Stomach smooth muscle (tissue), 2 donors: Measurements from ENCODE around the gene BNC2.

Experiments used
- H3K27ac ChIP-seq: one replicate; pipeline ENCODE4 v1.7.0; 2013; ENCODE audit warnings: mild to moderate bottlenecking, low read length, inconsistent platforms
- H3K27me3 ChIP-seq, 2 donors: one replicate each; pipeline ENCODE4 v1.7.0; 2013; ENCODE audit warnings: low read length in 2 of 2; ENCODE audit not compliant: insufficient read depth in 2 of 2, control insufficient read depth in 1 of 2
- H3K36me3 ChIP-seq, 2 donors: one replicate each; pipeline ENCODE4 v1.7.0; 2013; ENCODE audit warnings: low read length in 2 of 2; ENCODE audit not compliant: control insufficient read depth in 2 of 2, insufficient read depth in 2 of 2
- H3K4me1 ChIP-seq: one replicate; pipeline ENCODE4 v1.7.0; 2013; ENCODE audit warnings: low read length; ENCODE audit not compliant: control insufficient read depth, insufficient read depth
- H3K4me3 ChIP-seq, 2 donors: one replicate each; pipeline ENCODE4 v1.7.0; 2013; ENCODE audit warnings: low read length in 2 of 2
- H3K9ac ChIP-seq, 2 donors: one replicate each; pipeline ENCODE4 v1.7.0; 2013; ENCODE audit warnings: low read length in 2 of 2, mild to moderate bottlenecking in 1 of 2
- H3K9me3 ChIP-seq, 2 donors: one replicate each; pipeline ENCODE4 v1.7.0; 2013; ENCODE audit warnings: low read length in 2 of 2; ENCODE audit not compliant: control insufficient read depth in 2 of 2
- donor health status: healthy.
- donor health status: Pancreatic carcinoma.

BNC2 gene

DNA sequence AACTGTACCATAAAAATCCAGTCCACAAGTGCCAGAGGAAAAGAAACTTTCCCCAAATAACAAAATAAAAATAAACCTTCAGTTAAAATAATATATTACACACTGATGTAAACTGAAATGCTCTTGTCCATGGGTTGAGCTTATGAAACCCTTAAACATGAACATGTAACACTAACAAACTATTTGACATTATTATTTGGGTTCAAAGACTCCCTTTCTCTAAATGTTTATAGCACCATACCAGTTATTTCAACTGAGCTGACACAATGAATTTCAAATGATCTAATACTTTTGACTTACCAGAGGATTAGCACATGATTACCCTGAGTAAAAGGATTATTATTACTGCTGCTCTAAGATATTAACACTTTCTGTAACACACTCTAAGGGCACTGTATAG is 251.1 kb downstream of the BNC2 start:
- no peaks in the 10 kb centered on the region for H3K27me3 ChIP-seq
- peak overlapping the region in 1 of 2 donors; percentile 13 for H3K9ac ChIP-seq
- H3K9me3 ChIP-seq: no peaks in the 10 kb centered on the region
- H3K4me1 ChIP-seq: peaks cover 5% of the 10 kb centered on the region
- no peak overlapping the region for H3K27ac ChIP-seq
- H3K36me3 ChIP-seq: no peaks in the 10 kb centered on the region
- no peak overlapping the region for H3K4me3 ChIP-seq

DNA sequence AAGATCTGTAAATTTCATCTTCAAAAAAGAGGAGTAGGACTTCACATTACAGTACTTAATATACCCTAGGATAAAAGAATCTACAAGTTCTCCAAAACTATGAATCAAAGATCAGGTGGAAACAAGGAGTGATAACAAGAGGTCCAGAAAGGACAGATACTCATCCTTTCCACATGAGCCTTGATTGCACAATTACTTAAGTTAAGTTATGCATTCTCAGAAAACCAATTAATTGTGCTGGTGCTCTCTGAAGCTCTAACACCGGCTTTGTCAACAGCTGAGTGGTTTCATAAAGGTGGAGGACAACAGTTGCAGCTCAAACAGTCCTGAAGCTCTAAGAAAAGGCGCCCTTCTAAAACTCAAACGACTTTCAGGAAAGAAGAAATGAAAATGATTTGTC is 251.9 kb downstream of the BNC2 start:
- no peaks in the 10 kb centered on the region for H3K27me3 ChIP-seq
- no peaks in the 10 kb centered on the region for H3K36me3 ChIP-seq
- no peak overlapping the region for H3K4me3 ChIP-seq
- H3K9ac ChIP-seq: no peak overlapping the region
- H3K9me3 ChIP-seq: no peaks in the 10 kb centered on the region
- H3K27ac ChIP-seq: no peak overlapping the region
- peaks cover 3% of the 10 kb centered on the region for H3K4me1 ChIP-seq

DNA sequence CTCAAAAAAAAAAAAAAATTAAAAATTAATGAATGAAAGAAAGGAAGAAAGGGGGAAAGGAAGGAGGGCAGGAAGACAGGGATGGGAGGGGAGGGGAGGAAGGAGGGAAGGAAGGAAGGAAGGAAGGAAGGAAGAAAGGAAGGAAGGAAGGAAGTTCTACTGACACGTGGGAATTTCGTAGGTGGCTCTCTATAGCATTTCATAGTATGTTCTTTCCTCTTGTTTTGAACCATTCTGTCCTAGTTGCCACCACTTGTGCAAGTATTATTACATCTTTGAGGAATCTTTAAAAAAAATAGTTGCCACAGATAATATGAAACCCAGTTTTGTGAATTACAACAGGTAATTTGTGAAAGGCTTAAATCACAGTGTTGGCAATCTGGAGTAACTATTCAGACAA is 253.8 kb downstream of the BNC2 start:
- H3K9me3 ChIP-seq: no peaks in the 10 kb centered on the region
- no peak overlapping the region for H3K27ac ChIP-seq
- H3K4me3 ChIP-seq: no peak overlapping the region
- H3K9ac ChIP-seq: no peak overlapping the region
- no peaks in the 10 kb centered on the region for H3K27me3 ChIP-seq
- H3K36me3 ChIP-seq: no peaks in the 10 kb centered on the region
- peaks cover 3% of the 10 kb centered on the region for H3K4me1 ChIP-seq

DNA sequence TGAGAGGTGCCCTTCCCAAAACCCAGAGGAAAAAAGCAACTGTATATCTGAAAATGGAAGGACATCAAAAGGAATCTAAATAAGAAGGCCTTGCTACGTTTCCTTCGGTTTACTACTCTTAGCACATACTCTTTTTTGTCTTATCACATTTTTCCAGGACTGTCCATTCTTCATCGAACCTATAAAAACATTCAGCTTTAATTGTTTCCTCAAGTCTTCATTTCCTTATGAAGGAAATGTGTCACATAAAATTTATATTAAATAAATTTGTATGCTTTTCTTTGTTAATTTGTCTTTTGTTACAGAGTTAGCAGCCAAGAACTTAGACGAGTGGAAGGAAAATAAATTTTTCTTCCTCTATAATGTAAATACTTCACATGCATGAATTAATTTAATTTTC is 255.0 kb downstream of the BNC2 start:
- H3K4me3 ChIP-seq: no peak overlapping the region
- H3K27me3 ChIP-seq: no peaks in the 10 kb centered on the region
- no peaks in the 10 kb centered on the region for H3K36me3 ChIP-seq
- no peaks in the 10 kb centered on the region for H3K9me3 ChIP-seq
- no peak overlapping the region for H3K9ac ChIP-seq
- no peak overlapping the region for H3K27ac ChIP-seq
- peaks cover 3% of the 10 kb centered on the region for H3K4me1 ChIP-seq

DNA sequence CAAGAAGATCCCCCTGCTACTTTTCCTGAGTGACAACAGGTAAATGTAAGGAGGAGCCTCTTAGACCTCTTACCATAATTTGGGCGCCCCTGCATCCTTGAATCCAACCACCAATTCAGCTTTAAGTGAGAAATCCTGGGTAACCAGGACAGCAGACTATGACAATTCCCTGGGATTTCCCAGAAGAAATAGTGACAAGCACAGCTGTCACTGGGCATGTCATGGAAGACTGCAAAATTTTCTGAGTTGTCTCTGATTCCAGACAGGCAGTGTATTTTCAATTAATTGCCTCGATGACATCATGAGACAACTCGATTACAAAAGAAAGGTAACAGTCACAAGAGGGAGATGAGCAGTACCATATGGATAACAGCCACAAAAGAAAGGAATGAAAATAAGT is 256.9 kb downstream of the BNC2 start:
- H3K27me3 ChIP-seq: no peaks in the 10 kb centered on the region
- H3K36me3 ChIP-seq: no peaks in the 10 kb centered on the region
- H3K4me1 ChIP-seq: peaks cover 3% of the 10 kb centered on the region
- H3K9me3 ChIP-seq: no peaks in the 10 kb centered on the region
- no peak overlapping the region for H3K27ac ChIP-seq
- no peak overlapping the region for H3K9ac ChIP-seq
- no peak overlapping the region for H3K4me3 ChIP-seq

DNA sequence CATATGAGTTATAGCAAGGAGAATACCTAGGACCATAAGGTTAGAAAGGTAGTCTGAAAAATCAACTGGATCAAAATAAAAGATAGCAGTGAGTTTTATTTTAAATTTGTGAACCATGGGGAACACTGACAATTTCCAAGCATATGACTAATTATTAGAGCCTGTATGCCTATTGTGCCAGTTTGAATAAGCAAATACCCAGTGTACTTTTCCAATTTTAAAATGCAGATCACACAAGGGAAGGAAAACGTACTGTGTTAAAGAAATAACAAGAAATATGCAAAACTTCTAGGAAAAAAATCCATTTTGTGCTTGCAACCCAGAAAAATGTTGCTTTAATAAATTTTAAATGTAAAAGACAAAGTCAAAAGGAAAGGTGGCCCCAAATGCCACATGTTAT is 257.4 kb downstream of the BNC2 start:
- H3K27ac ChIP-seq: no peak overlapping the region
- H3K4me1 ChIP-seq: peaks cover 3% of the 10 kb centered on the region
- no peak overlapping the region for H3K9ac ChIP-seq
- H3K9me3 ChIP-seq: no peaks in the 10 kb centered on the region
- no peaks in the 10 kb centered on the region for H3K27me3 ChIP-seq
- no peak overlapping the region for H3K4me3 ChIP-seq
- H3K36me3 ChIP-seq: no peaks in the 10 kb centered on the region

DNA sequence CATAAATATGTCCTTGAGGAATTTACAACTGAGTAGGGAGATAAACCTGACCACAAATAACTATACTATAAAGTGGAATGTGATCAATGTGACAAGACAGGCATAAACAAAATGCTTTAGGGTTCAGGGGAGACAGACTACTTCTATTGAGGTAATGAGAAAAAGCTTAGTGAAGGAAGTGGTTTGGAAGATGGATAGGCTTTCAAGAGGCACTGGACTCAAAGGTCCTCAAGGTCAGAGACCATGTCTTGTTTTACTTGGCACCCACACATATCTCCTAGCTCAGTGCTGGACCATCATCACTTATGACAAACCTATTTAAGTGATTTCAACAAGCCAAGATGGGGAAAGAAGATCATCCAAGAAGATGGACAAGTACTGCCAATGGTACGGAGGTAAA is 257.8 kb downstream of the BNC2 start:
- Histone ChIP-seq H3K4me1 (peaks cover 3% of the 10 kb centered on the region), H3K9ac (no peak overlapping the region), H3K27ac (no peak overlapping the region), H3K36me3 (no peaks in the 10 kb centered on the region), H3K27me3 (no peaks in the 10 kb centered on the region), H3K4me3 (no peak overlapping the region), H3K9me3 (no peaks in the 10 kb centered on the region)

DNA sequence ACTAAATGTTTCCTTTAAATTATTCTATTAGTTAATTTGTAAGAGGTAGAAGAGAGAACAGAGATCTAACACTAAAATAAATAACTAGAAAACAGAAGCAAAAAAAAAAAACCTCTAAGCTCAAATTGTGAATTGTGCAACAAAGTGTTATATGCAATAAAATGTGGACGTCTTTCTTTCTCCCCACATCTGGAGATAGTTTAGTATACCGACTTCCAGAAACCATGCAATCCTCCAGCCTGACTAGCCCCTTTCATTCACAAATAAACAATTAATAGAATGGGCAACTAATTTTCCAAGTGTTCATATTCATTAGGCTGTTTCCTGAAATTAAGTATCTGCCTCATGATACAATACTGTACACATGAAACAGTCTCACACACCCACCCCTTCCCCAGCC is 258.5 kb downstream of the BNC2 start:
- no peaks in the 10 kb centered on the region for H3K36me3 ChIP-seq
- no peak overlapping the region for H3K9ac ChIP-seq
- no peaks in the 10 kb centered on the region for H3K27me3 ChIP-seq
- H3K4me3 ChIP-seq: no peak overlapping the region
- H3K4me1 ChIP-seq: peaks cover 3% of the 10 kb centered on the region
- no peak overlapping the region for H3K27ac ChIP-seq
- no peaks in the 10 kb centered on the region for H3K9me3 ChIP-seq

DNA sequence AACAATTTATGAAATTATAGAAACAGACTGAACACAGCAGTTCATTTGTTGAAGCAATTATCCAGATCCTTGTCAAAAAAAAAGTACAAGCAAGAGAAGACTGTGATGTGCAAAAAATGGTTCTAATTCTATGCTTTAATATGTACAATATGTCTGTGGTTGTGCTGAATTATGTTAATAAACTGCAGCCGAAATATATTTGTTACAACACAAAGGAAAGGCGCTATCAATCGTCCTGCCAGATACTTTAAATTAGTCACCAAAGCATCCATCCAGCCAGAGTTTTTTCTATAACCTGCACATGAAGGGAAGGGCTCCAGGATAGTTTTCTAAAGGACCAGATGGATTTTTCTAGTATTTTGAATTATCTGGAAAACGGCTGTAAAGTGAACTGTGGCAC is 259.5 kb downstream of the BNC2 start:
- H3K27me3 ChIP-seq: no peaks in the 10 kb centered on the region
- H3K36me3 ChIP-seq: no peaks in the 10 kb centered on the region
- H3K9me3 ChIP-seq: no peaks in the 10 kb centered on the region
- H3K4me3 ChIP-seq: no peak overlapping the region
- peaks cover 3% of the 10 kb centered on the region for H3K4me1 ChIP-seq
- no peak overlapping the region for H3K9ac ChIP-seq
- H3K27ac ChIP-seq: no peak overlapping the region

DNA sequence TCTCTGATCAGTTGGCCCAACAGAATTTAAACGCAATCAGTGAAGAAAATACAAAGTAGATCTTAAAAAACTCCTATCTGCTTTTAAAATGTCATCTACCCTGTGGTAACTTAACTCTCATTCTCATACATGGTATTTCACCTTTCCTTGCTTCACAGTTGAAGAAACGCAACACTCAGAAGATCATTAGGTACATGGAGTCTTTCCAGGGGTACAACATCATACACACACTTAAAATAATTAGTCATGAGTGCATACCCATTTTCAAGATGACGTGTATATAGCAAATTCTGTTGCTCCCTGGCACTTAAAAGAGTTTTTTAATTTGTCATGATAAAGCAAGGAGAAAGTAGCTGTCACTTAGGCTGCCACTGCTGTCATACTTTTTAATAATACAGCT is 259.9 kb downstream of the BNC2 start:
- Histone ChIP-seq H3K9me3 (no peaks in the 10 kb centered on the region), H3K27me3 (no peaks in the 10 kb centered on the region), H3K27ac (no peak overlapping the region), H3K9ac (no peak overlapping the region), H3K4me3 (no peak overlapping the region), H3K4me1 (peaks cover 3% of the 10 kb centered on the region), H3K36me3 (no peaks in the 10 kb centered on the region)

DNA sequence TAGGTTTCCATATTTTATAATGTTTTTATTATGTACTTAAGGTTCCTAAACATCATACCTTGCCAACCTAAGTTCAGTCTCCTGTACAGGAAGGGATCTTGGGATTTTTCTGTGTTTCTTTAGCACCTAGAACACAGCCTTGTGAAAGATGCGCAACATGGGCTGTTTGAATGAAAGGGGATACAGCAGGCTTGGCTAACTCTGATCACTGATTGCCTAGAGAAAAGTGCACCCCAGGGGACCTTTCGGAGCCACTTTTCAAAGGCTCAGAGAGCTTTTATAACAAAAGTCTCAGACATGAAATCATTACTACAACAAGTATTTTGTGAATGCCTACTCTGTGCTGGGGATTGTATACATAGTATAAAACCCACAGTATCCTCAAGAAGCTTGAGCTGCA is 261.6 kb downstream of the BNC2 start:
- Histone ChIP-seq H3K9me3 (no peaks in the 10 kb centered on the region), H3K4me1 (no peaks in the 10 kb centered on the region), H3K9ac (no peak overlapping the region), H3K4me3 (no peak overlapping the region), H3K27ac (no peak overlapping the region), H3K27me3 (no peaks in the 10 kb centered on the region), H3K36me3 (no peaks in the 10 kb centered on the region)

DNA sequence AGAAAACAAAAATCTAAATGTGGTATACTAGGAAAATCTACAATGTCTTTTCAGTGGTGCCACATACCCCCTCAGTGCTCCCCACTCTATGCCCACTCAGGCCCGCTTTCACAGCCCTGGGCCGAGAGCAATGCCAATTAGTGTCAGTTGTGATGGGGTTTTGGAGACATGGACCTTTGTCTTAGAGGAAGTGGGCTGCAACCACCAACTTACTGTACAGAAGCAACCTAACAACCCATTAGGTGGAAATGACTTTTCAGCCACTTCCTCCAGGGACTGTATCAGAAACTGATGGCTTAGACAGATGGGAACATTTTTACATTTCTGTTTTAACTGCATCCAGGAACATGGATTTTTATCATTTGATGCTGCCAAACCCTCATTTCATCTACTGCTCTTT is 268.0 kb downstream of the BNC2 start:
- no peaks in the 10 kb centered on the region for H3K36me3 ChIP-seq
- no peak overlapping the region for H3K9ac ChIP-seq

More for the DNA sequence above, 268.0 kb downstream of the BNC2 start:
- H3K27ac ChIP-seq: no peak overlapping the region
- H3K9me3 ChIP-seq: no peaks in the 10 kb centered on the region
- H3K27me3 ChIP-seq: no peaks in the 10 kb centered on the region
- no peaks in the 10 kb centered on the region for H3K4me1 ChIP-seq
- no peak overlapping the region for H3K4me3 ChIP-seq
